ENCODE results near the gene EXOC3L4.

EXOC3L4 gene

GRCh38 chr14:103070971-103071542 lies 23.5 kb upstream of the EXOC3L4 start:
- DNase-seq: no peak

- DNase-seq: no peak
Observed at GRCh38 chr14:103071544-103072251, 22.8 kb upstream of the EXOC3L4 start.

GRCh38 chr14:103072595-103073366 lies 21.7 kb upstream of the EXOC3L4 start:
- no peak for DNase-seq

- DNase-seq: no peak
Observed at GRCh38 chr14:103073367-103073875, 21.1 kb upstream of the EXOC3L4 start.

- no peak for DNase-seq
Observed at GRCh38 chr14:103073876-103074728, 20.4 kb upstream of the EXOC3L4 start.

- no peak for DNase-seq
Observed at GRCh38 chr14:103074729-103075367, 19.7 kb upstream of the EXOC3L4 start.

- peak; percentile 68 for DNase-seq
Observed at GRCh38 chr14:103078420-103078749, 16.1 kb upstream of the EXOC3L4 start.

- DNase-seq: no peak
Observed at GRCh38 chr14:103078860-103079587, 15.5 kb upstream of the EXOC3L4 start.

GRCh38 chr14:103081951-103082350 lies 12.6 kb upstream of the EXOC3L4 start:
- no peak for DNase-seq

- no peak for DNase-seq
Observed at GRCh38 chr14:103084021-103084919, 10.3 kb upstream of the EXOC3L4 start, which contains the start of gene LBHD2. Gene LBHD2, plus strand, starts transcription at chr14:103084210. Its CDS starts 1,803 bp downstream, at chr14:103086013.

GRCh38 chr14:103085106-103086091 lies 9.1 kb upstream of the EXOC3L4 start:
- DNase-seq: no peak

- no peak for DNase-seq
Observed at GRCh38 chr14:103086771-103087342, 7.7 kb upstream of the EXOC3L4 start.

- DNase-seq: no peak
Observed at GRCh38 chr14:103087343-103087835, 7.1 kb upstream of the EXOC3L4 start.

- DNase-seq: no peak
Observed at GRCh38 chr14:103088921-103089320, 5.6 kb upstream of the EXOC3L4 start.

GRCh38 chr14:103089386-103090335 lies 4.9 kb upstream of the EXOC3L4 start:
- no peak for DNase-seq

GRCh38 chr14:103090481-103091020 lies 4.0 kb upstream of the EXOC3L4 start:
- DNase-seq: no peak
